ENCODE results near the gene CD86.

The CD86 gene

GRCh38 chr3:122063908-122064307 is 8.7 kb downstream of the CD86 start:
- DNase-seq = no peak

- no peak for DNase-seq
Measured at GRCh38 chr3:122064326-122064725, 9.2 kb downstream of the CD86 start.

GRCh38 chr3:122066331-122067213 is 11.4 kb downstream of the CD86 start:
- no peak for DNase-seq

- no peak for DNase-seq
Measured at GRCh38 chr3:122067214-122067550, 12.0 kb downstream of the CD86 start.

GRCh38 chr3:122067588-122068240 is 12.6 kb downstream of the CD86 start:
- no peak for DNase-seq

- no peak for DNase-seq
Measured at GRCh38 chr3:122074621-122075265, 19.6 kb downstream of the CD86 start.

GRCh38 chr3:122076491-122077292 is 21.5 kb downstream of the CD86 start:
- no peak for DNase-seq

- DNase-seq = no peak
Measured at GRCh38 chr3:122077293-122078234, 22.4 kb downstream of the CD86 start.

GRCh38 chr3:122078235-122078935 is 23.2 kb downstream of the CD86 start:
- DNase-seq = no peak

- DNase-seq = no peak
Measured at GRCh38 chr3:122079524-122080206, 24.5 kb downstream of the CD86 start.

GRCh38 chr3:122080207-122080587 is 25.0 kb downstream of the CD86 start:
- DNase-seq = no peak

GRCh38 chr3:122081543-122082247 is 26.5 kb downstream of the CD86 start:
- no peak for DNase-seq

GRCh38 chr3:122082357-122082756 is 27.2 kb downstream of the CD86 start:
- no peak for DNase-seq

GRCh38 chr3:122084799-122085198 is 29.6 kb downstream of the CD86 start:
- DNase-seq = no peak

- no peak for DNase-seq
Measured at GRCh38 chr3:122085673-122086072, 30.5 kb downstream of the CD86 start.

- no peak for DNase-seq
Measured at GRCh38 chr3:122088531-122088930, 33.4 kb downstream of the CD86 start.

- DNase-seq = no peak
Measured at GRCh38 chr3:122091602-122092295, 36.6 kb downstream of the CD86 start.

- no peak for DNase-seq
Measured at GRCh38 chr3:122092460-122093165, 37.5 kb downstream of the CD86 start.

- DNase-seq = no peak
Measured at GRCh38 chr3:122094125-122094524, 39.0 kb downstream of the CD86 start.

Data from NCI-H2029 (cell line).